Keratinocyte (primary cell): ENCODE measurements around the gene DAB1.

Source experiments
- EZH2 ChIP-seq: IDR thresholded peaks from one replicate; pipeline ENCODE4 v1.6.1; 2012; ENCODE audit warnings: inconsistent platforms, mild to moderate bottlenecking, low read length, moderate library complexity
- TF ChIP-seq, protein P1 (sequence below), 3 experiments: IDR thresholded peaks in 1 of 3; conservative IDR thresholded peaks in 1 of 3; optimal IDR thresholded peaks in 1 of 3; 2 replicates in 2 of 3; 3 replicates in 1 of 3; pipeline versions ENCODE3 to v1.5.1; 2011; ENCODE audit warnings: low read length in 3 of 3, mild to moderate bottlenecking in 3 of 3, moderate library complexity in 2 of 3, control low read depth in 1 of 3, inconsistent platforms in 1 of 3; ENCODE audit not compliant: insufficient read depth in 2 of 3; ENCODE audit errors: extremely low read depth in 1 of 3

- TF ChIP-seq, protein P1, sequence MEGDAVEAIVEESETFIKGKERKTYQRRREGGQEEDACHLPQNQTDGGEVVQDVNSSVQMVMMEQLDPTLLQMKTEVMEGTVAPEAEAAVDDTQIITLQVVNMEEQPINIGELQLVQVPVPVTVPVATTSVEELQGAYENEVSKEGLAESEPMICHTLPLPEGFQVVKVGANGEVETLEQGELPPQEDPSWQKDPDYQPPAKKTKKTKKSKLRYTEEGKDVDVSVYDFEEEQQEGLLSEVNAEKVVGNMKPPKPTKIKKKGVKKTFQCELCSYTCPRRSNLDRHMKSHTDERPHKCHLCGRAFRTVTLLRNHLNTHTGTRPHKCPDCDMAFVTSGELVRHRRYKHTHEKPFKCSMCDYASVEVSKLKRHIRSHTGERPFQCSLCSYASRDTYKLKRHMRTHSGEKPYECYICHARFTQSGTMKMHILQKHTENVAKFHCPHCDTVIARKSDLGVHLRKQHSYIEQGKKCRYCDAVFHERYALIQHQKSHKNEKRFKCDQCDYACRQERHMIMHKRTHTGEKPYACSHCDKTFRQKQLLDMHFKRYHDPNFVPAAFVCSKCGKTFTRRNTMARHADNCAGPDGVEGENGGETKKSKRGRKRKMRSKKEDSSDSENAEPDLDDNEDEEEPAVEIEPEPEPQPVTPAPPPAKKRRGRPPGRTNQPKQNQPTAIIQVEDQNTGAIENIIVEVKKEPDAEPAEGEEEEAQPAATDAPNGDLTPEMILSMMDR (optimal IDR thresholded peaks at IDR 0.05 in 1 of 3, IDR thresholded peaks at IDR 0.05 in 1 of 3, conservative IDR thresholded peaks at IDR 0.05 in 1 of 3; ENCODE audit: extremely low read depth in 1 of 3, insufficient read depth in 2 of 3, low read length in 3 of 3): no peak
- no peak for TF ChIP-seq EZH2
Measured at GRCh38 chr1:57206038-57206437, 217.8 kb downstream of the DAB1 start.
